ENCODE data around the gene JMJD7. TPM values are rescaled to one million over a fixed set of nuclear protein-coding genes. Genes with fewer than 3 reads are reported as not detected.
A peak's percentile ranks its signal among the peaks of the same experiment; 100 is the strongest.

JMJD7 gene
- total and polyA plus RNA-seq, 8 donors = 6.5 to 16.8 (median 10.5) TPM

GRCh38 chr15:41814534-41814933 lies 13.4 kb upstream of the JMJD7 start:
- Histone ChIP-seq H3K9me3 (no peaks in the 10 kb centered on the region), H3K27me3 (no peaks in the 10 kb centered on the region), H3K4me1 (no peaks in the 10 kb centered on the region), H3K36me3 (peaks cover 0 to 19% (median 0%) of the 10 kb centered on the region in 3 donors), H3K4me3 (no peak overlapping the region), H3K27ac (no peak overlapping the region)
- DNase-seq = no peak
- intact Hi-C loops (cut with DNase I) = loop anchor here in 1 of 3 donors (5.0 kb wide), 1 partner anchor 42 kb away; the partner anchor contains the start of gene MAPKBP1
- ATAC-seq = no peak
- TF ChIP-seq CTCF (IDR thresholded peaks at IDR 0.05) = no peak
- no peak for FAIRE-seq
- 70 to 76% methylated on average over 5 of the region's 5 CpGs for WGBS, 2 donors

GRCh38 chr15:41816788-41817187 lies 11.1 kb upstream of the JMJD7 start:
- ATAC-seq (no peak), DNase-seq (no peak), FAIRE-seq (no peak)
- peaks cover 0 to 10% (median 4%) of the 10 kb centered on the region in 3 donors for H3K4me1 ChIP-seq
- no peak overlapping the region for H3K27ac ChIP-seq
- H3K27me3 ChIP-seq = no peaks in the 10 kb centered on the region
- H3K9me3 ChIP-seq = no peaks in the 10 kb centered on the region
- 95% methylated on average over 9 of the region's 9 CpGs for WGBS, 2 donors
- TF ChIP-seq CTCF (IDR thresholded peaks at IDR 0.05) = no peak
- intact Hi-C loops (cut with DNase I) = no loop called here
- H3K36me3 ChIP-seq = peaks cover 0 to 19% (median 0%) of the 10 kb centered on the region in 3 donors
- no peak overlapping the region for H3K4me3 ChIP-seq

- FAIRE-seq (no peak), DNase-seq (no peak), ATAC-seq (no peak)
- TF ChIP-seq CTCF (IDR thresholded peaks at IDR 0.05) = no peak
- Histone ChIP-seq H3K36me3 (peaks cover 0 to 20% (median 0%) of the 10 kb centered on the region in 3 donors), H3K27me3 (no peaks in the 10 kb centered on the region), H3K27ac (no peak overlapping the region), H3K4me3 (no peak overlapping the region), H3K9me3 (no peaks in the 10 kb centered on the region), H3K4me1 (peaks cover 0 to 10% (median 4%) of the 10 kb centered on the region in 3 donors)
- WGBS, 2 donors = 94 to 96% methylated on average over 14 of the region's 14 CpGs
- intact Hi-C loops (cut with DNase I) = no loop called here
Observed at GRCh38 chr15:41817327-41817726, 10.6 kb upstream of the JMJD7 start.

- no peak overlapping the region for H3K27ac ChIP-seq
- WGBS, 2 donors = 91 to 94% methylated on average over 6 of the region's 6 CpGs
- ATAC-seq (no peak), DNase-seq (no peak), FAIRE-seq (no peak)
- no peaks in the 10 kb centered on the region for H3K27me3 ChIP-seq
- no peak for TF ChIP-seq CTCF (IDR thresholded peaks at IDR 0.05)
- H3K9me3 ChIP-seq = no peaks in the 10 kb centered on the region
- peaks cover 0 to 10% (median 4%) of the 10 kb centered on the region in 3 donors for H3K4me1 ChIP-seq
- intact Hi-C loops (cut with DNase I) = no loop called here
- H3K36me3 ChIP-seq = peaks cover 0 to 25% (median 0%) of the 10 kb centered on the region in 3 donors
- no peak overlapping the region for H3K4me3 ChIP-seq
Observed at GRCh38 chr15:41817781-41818180, 10.1 kb upstream of the JMJD7 start.

- TF ChIP-seq CTCF (IDR thresholded peaks at IDR 0.05) = no peak
- H3K27ac ChIP-seq = no peak overlapping the region
- no peak overlapping the region for H3K4me3 ChIP-seq
- no peak for ATAC-seq
- H3K4me1 ChIP-seq = peaks cover 0 to 10% (median 4%) of the 10 kb centered on the region in 3 donors
- no peaks in the 10 kb centered on the region for H3K27me3 ChIP-seq
- 93 to 99% methylated on average over 9 of the region's 9 CpGs for WGBS, 2 donors
- DNase-seq = peak in 1 of 6 donors; percentile 7
- no peak for FAIRE-seq
- intact Hi-C loops (cut with DNase I) = loop anchor here in 1 of 3 donors (5.0 kb wide), 1 partner anchor 88 kb away; no protein-coding TSS in a partner anchor
- H3K36me3 ChIP-seq = peaks cover 0 to 26% (median 0%) of the 10 kb centered on the region in 3 donors
- no peaks in the 10 kb centered on the region for H3K9me3 ChIP-seq
Observed at GRCh38 chr15:41819455-41820050, 8.3 kb upstream of the JMJD7 start.

Data from pancreas (tissue), 10 donors.